Measurements from ENCODE around the gene SYNE2.

Gene SYNE2

GRCh38 chr14:63963439-63963838 is 110.6 kb downstream of the SYNE2 start:
- no peak for DNase-seq (ENCODE audit: low spot score)

- no peak for DNase-seq (ENCODE audit: low spot score)
Measured at GRCh38 chr14:63964113-63964512, 111.3 kb downstream of the SYNE2 start.

GRCh38 chr14:63966407-63966806 is 113.6 kb downstream of the SYNE2 start:
- DNase-seq (ENCODE audit: low spot score): no peak

GRCh38 chr14:63972323-63972932 is 119.6 kb downstream of the SYNE2 start:
- no peak for DNase-seq (ENCODE audit: low spot score)

- no peak for DNase-seq (ENCODE audit: low spot score)
Measured at GRCh38 chr14:63974176-63974575, 121.4 kb downstream of the SYNE2 start.

- DNase-seq (ENCODE audit: low spot score): no peak
Measured at GRCh38 chr14:63981569-63981968, 128.8 kb downstream of the SYNE2 start.

- DNase-seq (ENCODE audit: low spot score): no peak
Measured at GRCh38 chr14:63982156-63982555, 129.4 kb downstream of the SYNE2 start.

- DNase-seq (ENCODE audit: low spot score): no peak
Measured at GRCh38 chr14:63982629-63983028, 129.8 kb downstream of the SYNE2 start.

GRCh38 chr14:63986789-63987533 is 134.2 kb downstream of the SYNE2 start:
- no peak for DNase-seq (ENCODE audit: low spot score)

GRCh38 chr14:63988579-63988978 is 135.8 kb downstream of the SYNE2 start:
- DNase-seq (ENCODE audit: low spot score): no peak

- DNase-seq (ENCODE audit: low spot score): no peak
Measured at GRCh38 chr14:63991833-63992232, 139.0 kb downstream of the SYNE2 start.

GRCh38 chr14:63992858-63993257 is 140.1 kb downstream of the SYNE2 start:
- DNase-seq (ENCODE audit: low spot score): no peak

- DNase-seq (ENCODE audit: low spot score): no peak
Measured at GRCh38 chr14:63993992-63994391, 141.2 kb downstream of the SYNE2 start.

GRCh38 chr14:63995285-63995684 is 142.5 kb downstream of the SYNE2 start:
- no peak for DNase-seq (ENCODE audit: low spot score)

- DNase-seq (ENCODE audit: low spot score): no peak
Measured at GRCh38 chr14:63996016-63996415, 143.2 kb downstream of the SYNE2 start.

GRCh38 chr14:63996625-63997220 is 143.9 kb downstream of the SYNE2 start:
- no peak for DNase-seq (ENCODE audit: low spot score)

GRCh38 chr14:64000749-64001148 is 147.9 kb downstream of the SYNE2 start:
- no peak for DNase-seq (ENCODE audit: low spot score)

- no peak for DNase-seq (ENCODE audit: low spot score)
Measured at GRCh38 chr14:64005822-64006221, 153.0 kb downstream of the SYNE2 start.

- DNase-seq (ENCODE audit: low spot score): no peak
Measured at GRCh38 chr14:64008016-64008415, 155.2 kb downstream of the SYNE2 start.

- no peak for DNase-seq (ENCODE audit: low spot score)
Measured at GRCh38 chr14:64012003-64012402, 159.2 kb downstream of the SYNE2 start.

- no peak for DNase-seq (ENCODE audit: low spot score)
Measured at GRCh38 chr14:64012720-64013119, 159.9 kb downstream of the SYNE2 start.

- no peak for DNase-seq (ENCODE audit: low spot score)
Measured at GRCh38 chr14:64025479-64025878, 172.7 kb downstream of the SYNE2 start.

- DNase-seq (ENCODE audit: low spot score): no peak
Measured at GRCh38 chr14:64026600-64026999, 173.8 kb downstream of the SYNE2 start.
